Suppressor macrophage (primary cell): ENCODE data around the gene PCDH15.

ENCODE experiments used
- DNase-seq, 4 experiments: peaks; one replicate each; pipeline ENCODE4 v3.0.0-alpha.2; 2020 to 2022

Gene PCDH15

GRCh38 chr10:54124209-54124885 lies 676.7 kb downstream of the PCDH15 start:
- no peak for DNase-seq

GRCh38 chr10:54120806-54121205 lies 680.2 kb downstream of the PCDH15 start:
- DNase-seq: no peak

GRCh38 chr10:54108961-54109360 lies 692.1 kb downstream of the PCDH15 start:
- no peak for DNase-seq

GRCh38 chr10:54096892-54097291 lies 704.1 kb downstream of the PCDH15 start:
- DNase-seq: no peak

- DNase-seq: no peak
These were observed 706.7 kb downstream of the PCDH15 start for GRCh38 chr10:54094321-54094720.

GRCh38 chr10:54091237-54091636 lies 709.8 kb downstream of the PCDH15 start:
- DNase-seq: no peak

- no peak for DNase-seq
These were observed 719.1 kb downstream of the PCDH15 start for GRCh38 chr10:54081950-54082349.

- no peak for DNase-seq
These were observed 733.7 kb downstream of the PCDH15 start for GRCh38 chr10:54067361-54067760.

GRCh38 chr10:54066646-54067045 lies 734.4 kb downstream of the PCDH15 start:
- no peak for DNase-seq

GRCh38 chr10:54065106-54065505 lies 735.9 kb downstream of the PCDH15 start:
- DNase-seq: no peak

GRCh38 chr10:54064215-54064614 lies 736.8 kb downstream of the PCDH15 start:
- DNase-seq: no peak

- no peak for DNase-seq
These were observed 737.5 kb downstream of the PCDH15 start for GRCh38 chr10:54063514-54063913.

GRCh38 chr10:54060572-54060971 lies 740.5 kb downstream of the PCDH15 start:
- no peak for DNase-seq

- DNase-seq: no peak
These were observed 743.7 kb downstream of the PCDH15 start for GRCh38 chr10:54057357-54057756.

GRCh38 chr10:54026340-54026739 lies 774.7 kb downstream of the PCDH15 start:
- DNase-seq: no peak

GRCh38 chr10:54011117-54011516 lies 789.9 kb downstream of the PCDH15 start:
- DNase-seq: no peak

GRCh38 chr10:54010337-54010933 lies 790.6 kb downstream of the PCDH15 start:
- no peak for DNase-seq

GRCh38 chr10:54009672-54010071 lies 791.4 kb downstream of the PCDH15 start:
- DNase-seq: no peak

- DNase-seq: no peak
These were observed 799.0 kb downstream of the PCDH15 start for GRCh38 chr10:54002077-54002476.

GRCh38 chr10:53997953-53998352 lies 803.1 kb downstream of the PCDH15 start:
- no peak for DNase-seq

GRCh38 chr10:53990799-53991238 lies 810.2 kb downstream of the PCDH15 start:
- no peak for DNase-seq

- no peak for DNase-seq
These were observed 817.6 kb downstream of the PCDH15 start for GRCh38 chr10:53983431-53983830.

GRCh38 chr10:53980210-53980609 lies 820.8 kb downstream of the PCDH15 start:
- no peak for DNase-seq

GRCh38 chr10:53978301-53978700 lies 822.7 kb downstream of the PCDH15 start:
- no peak for DNase-seq

- no peak for DNase-seq
These were observed 823.8 kb downstream of the PCDH15 start for GRCh38 chr10:53977267-53977666.
